ENCODE data around the gene FEM1A. TPM values are rescaled to one million over a fixed set of nuclear protein-coding genes. Genes with fewer than 3 reads are reported as not detected.
"Not testable (repeated sequence)": the region's sequence is repeated elsewhere in the genome, so short reads cannot be mapped to it uniquely, and the experiment has no call there.

Gene FEM1A
- total RNA-seq = 10.0 and 17.3 TPM in 2 replicates

DNA sequence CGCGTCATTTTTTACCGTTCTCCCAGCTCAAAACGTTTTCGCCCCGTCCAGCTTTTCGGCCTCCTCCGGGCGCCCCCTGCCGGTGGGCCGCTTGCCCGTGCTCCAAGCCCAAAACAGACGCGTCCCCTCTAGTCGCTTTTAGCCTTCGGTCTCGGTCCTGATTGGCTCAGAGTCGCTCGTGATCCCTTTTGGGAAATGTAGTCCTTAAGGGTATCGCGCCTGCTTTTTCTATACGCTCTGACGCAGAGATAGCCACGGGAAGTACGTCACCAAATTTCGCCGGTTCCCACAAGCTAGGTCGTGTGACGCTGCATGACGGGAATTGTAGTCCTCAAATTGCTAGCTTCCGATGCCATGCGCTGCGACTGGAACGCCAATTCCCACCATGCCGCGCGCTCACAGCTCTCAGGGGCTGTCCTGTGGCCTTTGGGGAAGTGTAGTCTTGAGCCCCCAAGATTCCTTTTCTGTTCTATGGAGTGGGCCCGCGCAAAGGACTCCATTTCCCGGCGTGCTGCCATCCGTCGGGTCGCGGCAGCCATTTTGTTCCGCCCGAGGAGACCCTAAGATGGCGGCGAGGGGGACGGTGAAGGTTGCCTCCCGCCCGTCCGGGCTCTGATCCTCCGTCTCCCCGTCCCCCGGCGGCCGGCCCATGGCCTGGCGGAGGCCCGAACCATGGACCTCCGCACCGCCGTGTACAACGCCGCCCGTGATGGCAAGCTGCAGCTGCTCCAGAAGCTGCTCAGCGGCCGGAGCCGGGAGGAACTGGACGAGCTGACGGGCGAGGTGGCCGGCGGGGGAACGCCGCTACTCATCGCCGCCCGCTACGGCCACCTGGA is at the start of gene FEM1A:
Gene FEM1A (plus strand): TSS at position 552 of the 836 bp plus-strand sequence. CDS start 121 bp downstream, at position 673.
- peak; percentile 100 for DNase-seq (ENCODE audit: low read depth in 2 of 2)

GRCh38 chr19:4742723-4743646 is 48.5 kb upstream of the FEM1A start:
- no peak for DNase-seq (ENCODE audit: low read depth in 2 of 2)

DNA sequence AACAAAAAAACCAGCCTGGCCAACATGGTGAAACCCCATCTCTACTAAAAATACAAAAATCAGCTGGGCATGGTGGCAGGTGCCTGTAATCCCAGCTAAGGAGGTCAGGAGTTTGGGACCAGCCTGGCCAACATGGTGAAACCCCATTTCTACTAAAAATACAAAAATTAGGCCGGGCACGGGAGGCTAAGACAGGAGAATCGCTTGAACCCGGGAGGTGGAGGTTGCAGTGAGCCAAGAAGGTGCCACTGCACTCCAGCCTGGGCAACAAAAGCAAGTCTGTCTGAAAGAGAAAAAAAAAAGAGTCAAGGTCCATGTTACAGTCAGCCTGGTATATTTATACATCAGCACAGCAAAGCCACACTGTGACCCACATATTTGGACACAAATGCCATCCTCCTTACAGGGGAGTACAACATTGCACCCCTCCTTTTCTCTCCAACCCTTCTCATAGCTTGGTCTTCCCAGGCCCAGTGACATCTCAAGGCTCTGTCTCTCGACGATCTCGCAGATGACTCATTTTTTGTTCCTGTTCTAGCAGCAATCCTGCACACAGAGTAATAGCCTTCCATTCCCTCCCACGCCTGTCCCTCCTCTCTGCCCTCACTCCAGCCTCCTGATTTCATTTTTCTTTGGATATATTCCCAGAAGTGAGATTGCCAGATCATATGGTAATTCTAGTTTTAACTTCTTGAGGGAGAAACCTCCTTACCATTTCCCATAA is 46.9 kb upstream of the FEM1A start:
- peak in 1 of 2 donors; percentile 56 for DNase-seq (ENCODE audit: low read depth in 2 of 2)

DNA sequence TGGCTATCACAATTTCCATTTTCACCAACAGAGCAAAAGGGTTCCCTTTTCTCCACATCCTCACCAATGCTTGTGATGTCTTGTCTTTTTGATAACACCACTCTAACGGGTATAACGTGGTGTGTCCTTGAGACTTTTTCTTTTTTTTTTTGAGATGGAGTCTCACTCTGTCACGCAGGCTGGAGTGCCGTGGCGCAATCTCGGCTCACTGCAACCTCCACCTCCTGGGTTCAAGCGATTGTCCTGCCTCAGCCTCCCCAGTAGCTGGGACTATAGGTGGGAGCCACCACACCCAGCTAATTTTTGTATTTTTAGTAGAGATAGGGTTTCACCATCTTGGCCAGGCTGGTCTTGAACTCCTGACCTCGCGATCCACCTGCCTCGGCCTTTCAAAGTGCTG is 46.4 kb upstream of the FEM1A start:
- not testable (repeated sequence) for DNase-seq (ENCODE audit: low read depth in 2 of 2)

- no peak for DNase-seq (ENCODE audit: low read depth in 2 of 2)
These were observed 45.5 kb upstream of the FEM1A start for GRCh38 chr19:4745986-4746385.

- DNase-seq (ENCODE audit: low read depth in 2 of 2) = no peak
These were observed 43.3 kb upstream of the FEM1A start for GRCh38 chr19:4748185-4748584.

DNA sequence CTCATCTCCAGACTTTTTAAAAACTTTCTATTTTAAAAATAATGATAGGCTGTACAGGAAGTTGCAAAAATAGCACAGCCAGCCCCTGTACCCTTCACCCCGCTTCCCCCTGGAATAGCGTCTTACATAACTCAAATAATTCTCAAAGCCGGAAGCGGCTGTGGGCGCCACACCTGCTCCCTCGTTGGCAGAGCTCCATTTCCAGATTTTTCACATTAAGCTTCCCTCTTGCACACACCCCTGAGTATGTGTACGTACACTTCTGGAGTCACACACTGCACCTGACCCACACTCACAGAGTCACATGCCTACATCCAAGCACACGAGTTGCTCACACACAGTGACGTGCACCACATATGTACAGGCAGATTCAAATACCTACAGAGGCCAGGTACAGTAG is 42.9 kb upstream of the FEM1A start:
- DNase-seq (ENCODE audit: low read depth in 2 of 2) = no peak

- no peak for DNase-seq (ENCODE audit: low read depth in 2 of 2)
These were observed 41.5 kb upstream of the FEM1A start for GRCh38 chr19:4749870-4750590.

- peak in 1 of 2 donors; percentile 23 for DNase-seq (ENCODE audit: low read depth in 2 of 2)
These were observed 37.3 kb upstream of the FEM1A start for GRCh38 chr19:4754248-4754647.

GRCh38 chr19:4755459-4755858 is 36.1 kb upstream of the FEM1A start:
- DNase-seq (ENCODE audit: low read depth in 2 of 2) = no peak

GRCh38 chr19:4758082-4758481 is 33.5 kb upstream of the FEM1A start:
- no peak for DNase-seq (ENCODE audit: low read depth in 2 of 2)

DNA sequence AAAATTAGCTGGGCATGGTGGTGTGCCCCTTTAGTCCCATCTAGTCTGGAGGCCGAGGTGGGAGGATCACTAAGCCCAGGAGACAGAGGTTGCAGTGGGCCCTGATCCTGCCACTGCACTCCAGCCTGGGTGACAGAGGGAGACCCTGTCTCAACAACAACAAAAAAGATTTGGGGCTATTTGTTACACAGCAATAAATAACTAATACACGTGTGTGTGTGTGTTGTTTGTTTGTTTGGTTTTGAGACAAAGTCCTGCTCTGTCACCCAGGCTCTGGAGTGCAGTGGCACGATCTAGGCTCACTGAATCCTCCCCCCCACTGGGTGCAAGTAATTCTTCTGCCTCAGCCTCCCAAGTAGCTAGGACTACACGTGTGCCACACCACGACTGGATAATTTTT is 32.9 kb upstream of the FEM1A start:
- no peak for DNase-seq (ENCODE audit: low read depth in 2 of 2)

- peak; percentile 85 to 89 for DNase-seq (ENCODE audit: low read depth in 2 of 2)
These were observed 31.9 kb upstream of the FEM1A start for GRCh38 chr19:4759388-4760284.

- DNase-seq (ENCODE audit: low read depth in 2 of 2) = no peak
These were observed 31.3 kb upstream of the FEM1A start for GRCh38 chr19:4760285-4760650.

GRCh38 chr19:4763021-4763420 is 28.5 kb upstream of the FEM1A start:
- no peak for DNase-seq (ENCODE audit: low read depth in 2 of 2)

DNA sequence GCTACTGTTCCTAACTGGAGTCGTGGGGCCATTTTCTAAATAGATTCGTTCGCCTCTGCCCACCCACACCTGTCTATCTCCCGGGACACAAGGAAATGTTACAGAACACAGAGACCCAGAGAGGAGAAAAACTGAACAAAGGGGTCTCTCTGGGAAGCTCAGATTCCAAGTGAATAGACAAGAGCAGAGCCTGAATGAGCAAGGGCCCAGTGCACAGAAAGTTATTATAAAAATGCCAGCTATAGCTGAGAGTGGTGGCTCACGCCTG is 27.2 kb upstream of the FEM1A start:
- no peak for DNase-seq (ENCODE audit: low read depth in 2 of 2)

DNA sequence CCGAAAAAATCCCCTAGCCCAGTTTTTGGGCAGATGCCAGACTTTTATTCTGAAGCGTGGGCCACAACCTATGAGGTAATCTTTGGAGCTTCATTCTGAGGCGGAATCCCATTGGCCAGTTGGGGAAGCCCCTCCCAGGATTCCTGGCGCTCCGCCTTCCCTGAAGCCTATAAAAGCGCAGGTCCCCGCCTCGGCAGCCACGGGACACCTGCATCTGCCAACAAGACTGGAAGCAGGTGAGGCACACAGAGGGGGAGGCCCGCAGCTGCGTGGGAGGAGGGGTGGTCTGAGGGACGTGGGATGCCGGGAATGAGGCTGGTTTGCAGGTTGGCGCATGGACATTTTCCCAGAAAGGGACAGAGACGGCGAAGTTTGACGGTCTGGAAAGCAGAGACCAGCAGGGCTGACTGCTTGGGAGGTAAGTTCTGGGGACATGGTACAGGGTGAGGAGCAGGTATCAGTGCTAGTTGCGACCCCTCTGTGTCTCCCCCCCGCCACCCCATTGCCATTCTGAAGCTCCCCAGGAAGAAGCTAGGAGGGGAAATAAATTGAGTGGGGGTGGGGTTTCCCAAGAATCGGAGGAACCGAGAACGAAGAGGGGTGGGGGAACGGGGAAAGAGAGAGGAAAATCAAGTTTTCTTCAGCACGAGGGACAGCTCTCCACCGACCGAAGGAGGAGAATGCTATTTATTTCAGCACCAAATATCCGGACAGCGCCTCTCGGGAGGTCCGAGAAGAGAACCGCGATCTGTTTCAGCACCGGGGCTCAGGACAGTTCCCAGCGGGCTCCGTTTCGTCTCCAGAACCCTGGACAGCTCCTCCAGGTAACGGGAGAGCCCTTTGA is 22.4 kb upstream of the FEM1A start:
- peak; percentile 84 to 87 for DNase-seq (ENCODE audit: low read depth in 2 of 2)

DNA sequence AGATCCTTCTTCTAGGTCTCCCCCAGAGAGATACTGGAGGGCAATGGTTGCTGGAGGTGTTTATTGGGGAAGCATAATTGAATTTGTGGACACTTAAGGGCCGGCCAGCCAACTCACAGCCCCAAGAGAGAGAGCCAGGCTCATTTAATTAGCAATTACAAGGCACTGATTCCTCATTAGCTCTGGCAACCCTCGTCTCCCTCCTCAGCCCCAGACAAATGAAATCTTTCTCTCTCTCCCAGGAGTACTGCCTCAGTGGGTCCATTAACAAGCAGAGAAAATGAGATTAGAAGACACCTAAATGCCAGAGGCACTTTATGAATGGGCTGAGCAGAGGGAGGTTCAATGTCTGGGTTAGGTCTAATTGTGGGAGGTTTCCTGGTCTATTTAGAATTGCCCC is 19.0 kb upstream of the FEM1A start:
- DNase-seq (ENCODE audit: low read depth in 2 of 2) = no peak

GRCh38 chr19:4773047-4773640 is 18.4 kb upstream of the FEM1A start:
- no peak for DNase-seq (ENCODE audit: low read depth in 2 of 2)

All from lung microvascular endothelial cell (primary cell).